CD8-positive, alpha-beta memory T cell (primary cell): ENCODE data around the gene FBXW8. TPM values are rescaled to one million over a fixed set of nuclear protein-coding genes. Genes with fewer than 3 reads are reported as not detected.
A peak's percentile ranks its signal among the peaks of the same experiment; 100 is the strongest.

Source experiments
- CTCF ChIA-PET: fragments of 350-600 bp; sonication (Branson Sonifier 250); formaldehyde crosslinking; loops from one replicate; lab custom pipeline; 2021; ENCODE audit warnings: antibody characterized with exemption; lab: Charles Lee
- POLR2A ChIA-PET: fragments of 350-600 bp; sonication (Branson Sonifier 250); formaldehyde crosslinking; loops from one replicate; lab custom pipeline; 2021; ENCODE audit warnings: antibody characterized with exemption; lab: Charles Lee
- DNase-seq, 5 donors: peaks; one replicate each; pipeline versions ENCODE4 v3.0.0 to v3.0.0-alpha.2; 2020 to 2022; ENCODE audit warnings: mixed read lengths in 1 of 5
- H3K27ac ChIP-seq: one replicate; pipeline ENCODE4 v1.7.0; 2013; ENCODE audit warnings: low read depth, mild to moderate bottlenecking, low read length, moderate library complexity
- H3K27me3 ChIP-seq: 2 replicates; pipeline ENCODE4 v1.7.0; 2013; ENCODE audit warnings: low read length, mild to moderate bottlenecking; ENCODE audit not compliant: insufficient read depth, poor library complexity, severe bottlenecking
- H3K36me3 ChIP-seq: 2 replicates; pipeline ENCODE4 v1.7.0; 2013; ENCODE audit warnings: mild to moderate bottlenecking, low read length, moderate library complexity; ENCODE audit not compliant: insufficient read depth
- H3K4me1 ChIP-seq: 2 replicates; pipeline ENCODE4 v1.7.0; 2013; ENCODE audit warnings: mild to moderate bottlenecking, low read length, moderate library complexity; ENCODE audit not compliant: insufficient read depth
- H3K4me3 ChIP-seq: 2 replicates; pipeline ENCODE4 v1.7.0; 2013; ENCODE audit warnings: mild to moderate bottlenecking, low read length
- H3K9me3 ChIP-seq: 2 replicates; pipeline ENCODE4 v1.7.0; 2013; ENCODE audit warnings: mild to moderate bottlenecking, low read length
- H3K27ac Mint-ChIP-seq, 8 donors: one replicate each; pipeline ENCODE4 v1.8.0; 2020 to 2021; ENCODE audit warnings: mixed read lengths in 8 of 8, mild to moderate bottlenecking in 6 of 8, inconsistent platforms in 3 of 8, moderate library complexity in 3 of 8
- H3K27me3 Mint-ChIP-seq, 2 donors: one replicate each; pipeline ENCODE4 v1.8.0; 2020 to 2021; ENCODE audit warnings: mixed read lengths in 2 of 2, mild to moderate bottlenecking in 1 of 2, moderate library complexity in 1 of 2
- H3K36me3 Mint-ChIP-seq, 3 donors: one replicate each; pipeline ENCODE4 v1.8.0; 2020 to 2021; ENCODE audit warnings: mixed read lengths in 3 of 3, inconsistent platforms in 1 of 3, mild to moderate bottlenecking in 1 of 3
- H3K4me1 Mint-ChIP-seq, 3 donors: one replicate each; pipeline ENCODE4 v1.8.0; 2020 to 2021; ENCODE audit warnings: mixed read lengths in 3 of 3, inconsistent platforms in 1 of 3, mild to moderate bottlenecking in 1 of 3
- H3K4me3 Mint-ChIP-seq, 7 donors: one replicate each; pipeline ENCODE4 v1.8.0; 2020 to 2021; ENCODE audit warnings: mixed read lengths in 7 of 7, mild to moderate bottlenecking in 6 of 7, moderate library complexity in 4 of 7, inconsistent platforms in 2 of 7
- H3K9me3 Mint-ChIP-seq, 5 donors: one replicate each; pipeline ENCODE4 v1.8.0; 2020 to 2022; ENCODE audit warnings: mixed read lengths in 5 of 5, mild to moderate bottlenecking in 3 of 5, moderate library complexity in 2 of 5, inconsistent platforms in 1 of 5
- polyA plus RNA-seq: library from polyadenylated mRNA; unstranded; fragments of 300-500 nt; fragmentation: Illumina TruSeq; gene quantifications from one replicate; pipeline ENCODE4 v1.2.3, GENCODE V29; 2021
- total RNA-seq, 2 experiments: library from RNA; stranded (reverse); gene quantifications; one replicate each; pipeline ENCODE4 v1.2.3, GENCODE V29; 2021

FBXW8 gene
- total and polyA plus RNA-seq, 3 experiments from 2014 or later, result 6.8 to 10.2 (median 9.3) TPM

- no peak overlapping the region for H3K27ac ChIP-seq
- POLR2A ChIA-PET, result no interaction called here
- H3K27ac Mint-ChIP-seq, result peak overlapping the region in 1 of 8 donors; percentile 24
- no peaks in the 10 kb centered on the region for H3K4me1 ChIP-seq
- no peaks in the 10 kb centered on the region for H3K27me3 ChIP-seq
- no peaks in the 10 kb centered on the region for H3K36me3 Mint-ChIP-seq
- no peaks in the 10 kb centered on the region for H3K27me3 Mint-ChIP-seq
- no peak for DNase-seq
- CTCF ChIA-PET, result no interaction called here
- H3K36me3 ChIP-seq, result no peaks in the 10 kb centered on the region
- no peak overlapping the region for H3K4me3 Mint-ChIP-seq
- no peaks in the 10 kb centered on the region for H3K4me1 Mint-ChIP-seq
- no peaks in the 10 kb centered on the region for H3K9me3 Mint-ChIP-seq
- no peaks in the 10 kb centered on the region for H3K9me3 ChIP-seq
- H3K4me3 ChIP-seq, result no peak overlapping the region
Observed at GRCh38 chr12:117039891-117040309, 129.2 kb downstream of the FBXW8 start.

DNA sequence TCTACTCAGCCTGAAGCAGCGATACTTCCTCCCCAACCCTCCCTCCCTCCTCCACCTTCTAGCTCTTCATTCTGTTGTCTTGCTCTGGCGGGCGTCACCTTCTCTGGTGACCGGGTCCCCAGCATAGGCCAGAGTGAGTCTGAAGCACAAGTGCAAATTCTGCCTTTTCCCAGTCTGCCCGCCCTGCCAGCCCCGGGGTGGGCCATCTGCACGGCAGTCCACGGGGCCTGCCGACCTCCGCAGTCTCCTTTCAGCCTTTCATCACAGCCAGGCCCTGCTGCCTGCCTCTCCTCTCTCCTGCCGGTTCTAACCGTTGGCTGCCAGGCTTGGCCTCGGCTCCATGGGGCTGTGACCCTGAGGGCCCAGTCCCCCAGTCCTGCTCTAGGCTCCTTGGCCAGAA, 129.7 kb downstream of the FBXW8 start:
- no peaks in the 10 kb centered on the region for H3K27me3 Mint-ChIP-seq
- peak overlapping the region in 1 of 8 donors; percentile 86 for H3K27ac Mint-ChIP-seq
- Histone ChIP-seq H3K9me3 (no peaks in the 10 kb centered on the region), H3K27ac (no peak overlapping the region), H3K27me3 (no peaks in the 10 kb centered on the region), H3K36me3 (no peaks in the 10 kb centered on the region), H3K4me1 (no peaks in the 10 kb centered on the region), H3K4me3 (no peak overlapping the region)
- no peaks in the 10 kb centered on the region for H3K4me1 Mint-ChIP-seq
- H3K4me3 Mint-ChIP-seq, result no peak overlapping the region
- DNase-seq, result no peak
- H3K9me3 Mint-ChIP-seq, result no peaks in the 10 kb centered on the region
- no peaks in the 10 kb centered on the region for H3K36me3 Mint-ChIP-seq
- CTCF ChIA-PET, result no interaction called here
- POLR2A ChIA-PET, result no interaction called here

- DNase-seq, result no peak
- no peaks in the 10 kb centered on the region for H3K36me3 Mint-ChIP-seq
- no peaks in the 10 kb centered on the region for H3K27me3 Mint-ChIP-seq
- no peak overlapping the region for H3K4me3 Mint-ChIP-seq
- CTCF ChIA-PET, result no interaction called here
- H3K27me3 ChIP-seq, result no peaks in the 10 kb centered on the region
- no peaks in the 10 kb centered on the region for H3K4me1 ChIP-seq
- H3K9me3 ChIP-seq, result no peaks in the 10 kb centered on the region
- peak overlapping the region; percentile 51 for H3K27ac ChIP-seq
- no peak overlapping the region for H3K4me3 ChIP-seq
- no peak overlapping the region for H3K27ac Mint-ChIP-seq
- H3K9me3 Mint-ChIP-seq, result no peaks in the 10 kb centered on the region
- POLR2A ChIA-PET, result no interaction called here
- H3K4me1 Mint-ChIP-seq, result no peaks in the 10 kb centered on the region
- no peaks in the 10 kb centered on the region for H3K36me3 ChIP-seq
Observed at GRCh38 chr12:117041798-117042170, 131.0 kb downstream of the FBXW8 start.

DNA sequence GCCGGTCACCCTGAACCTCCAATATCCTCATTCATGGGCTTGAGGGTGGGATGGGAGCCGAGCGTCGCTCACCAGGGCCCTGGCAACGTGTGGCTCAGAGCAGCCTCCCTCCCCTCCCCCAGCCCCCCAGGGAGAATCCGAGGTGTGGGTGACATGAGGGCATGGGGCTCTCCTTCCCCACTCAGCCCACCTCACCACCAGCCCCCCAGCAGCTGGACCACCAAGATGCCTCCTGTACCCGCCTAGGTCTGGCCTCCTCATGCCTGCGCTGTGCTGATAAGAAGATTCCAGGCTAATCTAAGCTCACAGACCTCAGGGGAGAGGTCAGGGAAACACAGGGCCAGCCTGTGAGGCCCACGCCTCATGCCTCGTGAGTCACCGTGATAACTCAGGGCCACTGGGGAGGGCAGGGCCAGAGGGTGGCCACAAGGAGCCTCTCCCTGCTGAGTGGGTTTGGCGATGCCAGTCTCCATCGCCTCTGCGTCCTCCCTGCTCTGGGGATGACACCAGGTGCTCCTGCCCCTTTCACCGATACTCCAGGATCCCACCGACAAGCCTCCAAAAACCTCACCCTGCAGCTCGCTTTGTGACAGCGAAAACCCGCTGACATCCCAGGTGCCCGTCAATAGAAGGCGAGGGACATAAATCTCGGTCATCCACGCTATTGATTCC, 131.6 kb downstream of the FBXW8 start:
- POLR2A ChIA-PET, result no interaction called here
- no peak overlapping the region for H3K27ac Mint-ChIP-seq
- CTCF ChIA-PET, result no interaction called here

DNA sequence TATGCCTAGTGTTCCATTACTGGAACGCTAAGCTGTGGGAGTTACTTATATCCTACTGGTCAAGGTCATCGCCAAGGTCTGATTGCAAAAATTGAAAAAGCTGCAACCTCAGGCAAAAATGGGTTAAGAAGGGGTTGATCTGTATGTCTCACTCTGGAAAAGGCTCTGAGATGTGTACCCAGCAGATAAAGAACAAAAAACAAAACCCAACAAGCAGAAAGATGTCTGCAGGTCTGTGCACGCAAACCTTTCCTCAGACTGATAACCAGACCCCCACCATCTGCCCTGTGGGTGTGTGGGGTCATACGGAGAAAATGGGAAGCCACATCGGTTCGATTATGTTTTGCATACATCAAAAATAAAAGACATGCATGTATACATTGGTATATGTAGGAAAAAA, 132.1 kb downstream of the FBXW8 start:
- CTCF ChIA-PET, result no interaction called here
- no peaks in the 10 kb centered on the region for H3K9me3 Mint-ChIP-seq

More for the DNA sequence above, 131.6 kb downstream of the FBXW8 start:
- Mint-ChIP-seq H3K4me3 (no peak overlapping the region), H3K9me3 (no peaks in the 10 kb centered on the region), H3K27me3 (no peaks in the 10 kb centered on the region), H3K4me1 (no peaks in the 10 kb centered on the region), H3K36me3 (no peaks in the 10 kb centered on the region)
- H3K4me3 ChIP-seq, result no peak overlapping the region
- H3K4me1 ChIP-seq, result no peaks in the 10 kb centered on the region
- H3K9me3 ChIP-seq, result no peaks in the 10 kb centered on the region
- H3K27me3 ChIP-seq, result no peaks in the 10 kb centered on the region
- H3K36me3 ChIP-seq, result no peaks in the 10 kb centered on the region
- no peak for DNase-seq
- H3K27ac ChIP-seq, result peak overlapping the region; percentile 69

DNA sequence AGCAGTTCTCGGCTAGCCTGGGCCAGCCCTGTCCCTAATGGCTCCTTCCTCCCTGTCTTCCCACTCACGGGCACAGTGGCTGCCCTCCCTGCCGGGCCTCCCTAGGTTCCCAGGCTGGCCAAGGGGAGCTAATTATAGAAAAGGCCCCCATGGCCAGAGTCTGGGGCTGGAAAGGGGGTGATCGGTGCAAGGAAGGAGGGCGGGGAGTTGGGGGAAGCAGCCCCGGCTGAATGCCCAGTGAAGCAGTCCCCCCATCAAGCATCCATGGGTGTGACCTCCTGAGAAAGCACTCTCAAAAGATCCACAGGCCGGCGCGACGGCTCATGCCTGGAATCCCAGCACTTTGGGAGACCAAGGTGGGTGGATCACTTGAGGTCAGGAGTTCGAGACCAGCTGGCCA, 133.6 kb downstream of the FBXW8 start:
- no peaks in the 10 kb centered on the region for H3K9me3 ChIP-seq
- H3K4me3 Mint-ChIP-seq, result no peak overlapping the region
- no peak for DNase-seq
- H3K36me3 ChIP-seq, result no peaks in the 10 kb centered on the region
- ChIA-PET POLR2A (no interaction called here), CTCF (interaction anchor here (1.5 kb wide), 2 partner anchors 12 to 18 kb away, joined by 4 to 5 read pairs; no protein-coding TSS in a partner anchor)
- H3K27me3 Mint-ChIP-seq, result peaks cover 0 to 2% of the 10 kb centered on the region in 2 donors
- H3K36me3 Mint-ChIP-seq, result peaks cover 0 to 4% (median 0%) of the 10 kb centered on the region in 3 donors
- no peak overlapping the region for H3K4me3 ChIP-seq
- H3K27ac ChIP-seq, result no peak overlapping the region
- no peaks in the 10 kb centered on the region for H3K4me1 ChIP-seq
- H3K9me3 Mint-ChIP-seq, result no peaks in the 10 kb centered on the region
- H3K27ac Mint-ChIP-seq, result no peak overlapping the region
- no peaks in the 10 kb centered on the region for H3K4me1 Mint-ChIP-seq
- H3K27me3 ChIP-seq, result no peaks in the 10 kb centered on the region

More for the DNA sequence above, 132.1 kb downstream of the FBXW8 start:
- Mint-ChIP-seq H3K36me3 (no peaks in the 10 kb centered on the region), H3K27me3 (no peaks in the 10 kb centered on the region), H3K27ac (no peak overlapping the region), H3K4me1 (no peaks in the 10 kb centered on the region), H3K4me3 (no peak overlapping the region)
- Histone ChIP-seq H3K9me3 (no peaks in the 10 kb centered on the region), H3K27ac (peak overlapping the region; percentile 69), H3K36me3 (no peaks in the 10 kb centered on the region), H3K27me3 (no peaks in the 10 kb centered on the region), H3K4me3 (no peak overlapping the region), H3K4me1 (no peaks in the 10 kb centered on the region)
- DNase-seq, result no peak
- POLR2A ChIA-PET, result no interaction called here

DNA sequence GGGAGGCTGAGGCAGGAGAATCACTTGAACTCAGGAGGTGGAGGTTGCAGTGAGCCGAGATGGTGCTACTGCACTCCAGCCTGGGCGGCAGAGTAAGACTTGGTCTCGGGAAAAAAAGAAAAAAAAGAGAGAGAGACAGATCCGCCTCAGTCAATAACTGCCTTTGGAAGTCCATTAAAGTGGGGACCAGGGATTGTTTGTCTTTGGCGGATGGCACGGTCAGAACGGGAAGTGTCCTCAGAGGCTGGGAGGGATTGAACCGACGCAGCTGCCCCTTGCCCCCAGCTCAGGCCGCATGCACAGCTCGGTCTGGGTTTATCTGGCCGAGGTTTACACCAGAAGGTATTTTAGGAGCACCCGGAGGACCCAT, 134.0 kb downstream of the FBXW8 start:
- Mint-ChIP-seq H3K27ac (no peak overlapping the region), H3K27me3 (peaks cover 0 to 2% of the 10 kb centered on the region in 2 donors), H3K4me3 (no peak overlapping the region), H3K9me3 (no peaks in the 10 kb centered on the region), H3K36me3 (peaks cover 0 to 4% (median 0%) of the 10 kb centered on the region in 3 donors), H3K4me1 (no peaks in the 10 kb centered on the region)
- Histone ChIP-seq H3K36me3 (no peaks in the 10 kb centered on the region), H3K4me3 (no peak overlapping the region), H3K27ac (peak overlapping the region; percentile 64), H3K9me3 (no peaks in the 10 kb centered on the region), H3K27me3 (no peaks in the 10 kb centered on the region), H3K4me1 (no peaks in the 10 kb centered on the region)
- ChIA-PET CTCF (interaction anchor here (1.5 kb wide), 2 partner anchors 11 to 19 kb away, joined by 4 to 5 read pairs; no protein-coding TSS in a partner anchor), POLR2A (no interaction called here)
- DNase-seq, result no peak

- Mint-ChIP-seq H3K4me3 (no peak overlapping the region), H3K4me1 (no peaks in the 10 kb centered on the region), H3K36me3 (peaks cover 0 to 4% (median 0%) of the 10 kb centered on the region in 3 donors), H3K27ac (peak overlapping the region in 3 of 8 donors; percentile 23 to 69 (median 51)), H3K27me3 (peaks cover 0 to 2% of the 10 kb centered on the region in 2 donors), H3K9me3 (no peaks in the 10 kb centered on the region)
- Histone ChIP-seq H3K4me3 (no peak overlapping the region), H3K36me3 (no peaks in the 10 kb centered on the region), H3K27me3 (no peaks in the 10 kb centered on the region), H3K27ac (peak overlapping the region; percentile 64), H3K9me3 (no peaks in the 10 kb centered on the region), H3K4me1 (no peaks in the 10 kb centered on the region)
- DNase-seq, result no peak
- ChIA-PET POLR2A (no interaction called here), CTCF (interaction anchor here (1.5 kb wide), 2 partner anchors 11 to 19 kb away, joined by 4 to 5 read pairs; no protein-coding TSS in a partner anchor)
Observed at GRCh38 chr12:117045160-117046010, 134.6 kb downstream of the FBXW8 start.
